Uterus (tissue), 4 donors: Measurements from ENCODE around the gene MRPS25. TPM values are rescaled to one million over a fixed set of nuclear protein-coding genes. Genes with fewer than 3 reads are reported as not detected.

ENCODE experiments used
- DNase-seq, 2 donors: peaks; one replicate each; pipeline ENCODE4 v3.0.0-alpha.2; 2019 to 2020
- H3K27ac ChIP-seq, 2 donors: fragments of 200-600 bp; sonication (generic); 1 replicate in 1 of 2; 2 replicates in 1 of 2; pipeline ENCODE4 v1.5.1; 2016 to 2018
- H3K27me3 ChIP-seq, 2 donors: fragments of 200-600 bp; sonication (generic); one replicate each; pipeline ENCODE4 v1.5.1; 2018 to 2019; ENCODE audit warnings: control low read depth in 1 of 2
- H3K36me3 ChIP-seq, 2 donors: fragments of 200-600 bp; sonication (generic); one replicate each; pipeline ENCODE4 v1.5.1; 2019; ENCODE audit warnings: control low read depth in 1 of 2
- H3K4me1 ChIP-seq, 2 donors: fragments of 200-600 bp; sonication (generic); one replicate each; pipeline ENCODE4 v1.5.1; 2018 to 2019; ENCODE audit warnings: control low read depth in 1 of 2
- H3K4me3 ChIP-seq, 2 donors: fragments of 200-600 bp; sonication (generic); 1 replicate in 1 of 2; 2 replicates in 1 of 2; pipeline ENCODE4 v1.5.1; 2018 to 2019; ENCODE audit warnings: mild to moderate bottlenecking in 1 of 2
- H3K9me3 ChIP-seq, 2 donors: fragments of 200-600 bp; sonication (generic); one replicate each; pipeline ENCODE4 v1.5.1; 2019; ENCODE audit warnings: control low read depth in 1 of 2
- POLR2A ChIP-seq, 2 donors: fragments of 450-650 bp; IDR thresholded peaks; one replicate each; pipeline ENCODE4 v1.6.1; 2016; ENCODE audit warnings: antibody characterized with exemption in 2 of 2, mild to moderate bottlenecking in 1 of 2, moderate library complexity in 1 of 2
- intact Hi-C: fragments of 100-400 bp; cut with DNase I; formaldehyde crosslinking; loops from one replicate; pipeline ENCODE4 v1.15.1; 2023; ENCODE audit warnings: low total_unique reads
- total RNA-seq, 4 donors: library from RNA; depleted of rRNA in 3 of 4; stranded (reverse); fragments of >200 nt in 3 of 4; gene quantifications; one replicate each; pipeline versions ENCODE4 v1.1.0 to v1.2.4, GENCODE V29; 2014 to 2023
- TF ChIP-seq, protein P1 (sequence below), 4 experiments: fragments of 200-600 bp in 2 of 4; fragments of 450-650 bp in 2 of 4; sonication (generic) in 2 of 4; IDR thresholded peaks; one replicate each; pipeline ENCODE4 v1.5.1; 2016 to 2019; ENCODE audit warnings: antibody characterized with exemption in 4 of 4, mild to moderate bottlenecking in 2 of 4, moderate library complexity in 1 of 4
- donor health status: DM: yes; HTN: yes; CAD: no.

Gene MRPS25
- total RNA-seq, 4 donors from 2014 or later, result 6.2 to 49.8 (median 18.6) TPM

DNA sequence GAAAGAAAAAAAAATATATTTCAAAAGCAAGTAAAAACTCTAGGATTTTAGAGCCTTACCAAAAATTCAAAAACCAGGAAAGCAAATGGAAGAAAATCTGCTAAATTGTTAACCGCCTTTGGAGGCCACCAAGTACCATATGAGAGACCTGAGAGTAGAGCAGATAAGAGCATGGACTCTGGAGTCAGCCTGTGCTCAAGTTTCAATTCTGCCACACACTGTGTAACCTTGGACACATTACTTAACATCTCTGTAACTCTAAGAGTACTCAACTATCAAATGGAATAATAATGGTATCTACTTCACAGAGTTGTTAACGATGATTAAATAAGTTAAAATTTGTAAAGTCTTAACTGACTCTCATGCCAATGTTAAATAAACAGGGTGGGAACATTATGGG, 21.1 kb upstream of the MRPS25 start:
- Histone ChIP-seq H3K27me3 (no peaks in the 10 kb centered on the region), H3K36me3 (no peaks in the 10 kb centered on the region), H3K4me3 (no peak overlapping the region), H3K4me1 (no peaks in the 10 kb centered on the region), H3K9me3 (no peaks in the 10 kb centered on the region), H3K27ac (no peak overlapping the region)
- intact Hi-C loops, result no loop called here
- DNase-seq, result no peak
- no peak for TF ChIP-seq POLR2A (IDR thresholded peaks at IDR 0.05)
- TF ChIP-seq, protein P1, sequence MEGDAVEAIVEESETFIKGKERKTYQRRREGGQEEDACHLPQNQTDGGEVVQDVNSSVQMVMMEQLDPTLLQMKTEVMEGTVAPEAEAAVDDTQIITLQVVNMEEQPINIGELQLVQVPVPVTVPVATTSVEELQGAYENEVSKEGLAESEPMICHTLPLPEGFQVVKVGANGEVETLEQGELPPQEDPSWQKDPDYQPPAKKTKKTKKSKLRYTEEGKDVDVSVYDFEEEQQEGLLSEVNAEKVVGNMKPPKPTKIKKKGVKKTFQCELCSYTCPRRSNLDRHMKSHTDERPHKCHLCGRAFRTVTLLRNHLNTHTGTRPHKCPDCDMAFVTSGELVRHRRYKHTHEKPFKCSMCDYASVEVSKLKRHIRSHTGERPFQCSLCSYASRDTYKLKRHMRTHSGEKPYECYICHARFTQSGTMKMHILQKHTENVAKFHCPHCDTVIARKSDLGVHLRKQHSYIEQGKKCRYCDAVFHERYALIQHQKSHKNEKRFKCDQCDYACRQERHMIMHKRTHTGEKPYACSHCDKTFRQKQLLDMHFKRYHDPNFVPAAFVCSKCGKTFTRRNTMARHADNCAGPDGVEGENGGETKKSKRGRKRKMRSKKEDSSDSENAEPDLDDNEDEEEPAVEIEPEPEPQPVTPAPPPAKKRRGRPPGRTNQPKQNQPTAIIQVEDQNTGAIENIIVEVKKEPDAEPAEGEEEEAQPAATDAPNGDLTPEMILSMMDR (IDR thresholded peaks at IDR 0.05), result no peak

DNA sequence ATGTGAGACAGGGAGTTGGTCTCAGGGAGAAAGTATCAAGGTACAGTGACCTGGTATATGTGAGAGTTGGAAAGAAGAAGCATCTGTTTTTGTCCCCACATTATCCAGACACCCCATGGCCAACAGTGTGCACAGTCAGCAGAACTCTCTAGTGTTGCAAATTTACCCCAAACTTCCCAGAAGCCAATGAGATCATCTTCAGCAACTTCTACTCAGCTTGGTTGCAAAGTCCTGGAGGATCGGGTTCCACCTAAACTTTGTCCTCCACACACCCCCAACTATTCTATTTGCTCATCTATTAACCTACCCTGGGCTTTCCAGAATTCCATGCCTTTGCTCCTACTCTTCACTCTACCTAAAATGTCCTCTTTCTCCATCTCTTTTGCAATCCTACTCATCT, 18.1 kb upstream of the MRPS25 start:
- no peaks in the 10 kb centered on the region for H3K27me3 ChIP-seq
- no peaks in the 10 kb centered on the region for H3K9me3 ChIP-seq
- no peaks in the 10 kb centered on the region for H3K4me1 ChIP-seq
- H3K27ac ChIP-seq, result no peak overlapping the region
- no peak overlapping the region for H3K4me3 ChIP-seq
- intact Hi-C loops, result no loop called here
- TF ChIP-seq, protein P1 (IDR thresholded peaks at IDR 0.05), result no peak
- TF ChIP-seq POLR2A (IDR thresholded peaks at IDR 0.05), result no peak
- no peak for DNase-seq
- H3K36me3 ChIP-seq, result no peaks in the 10 kb centered on the region

DNA sequence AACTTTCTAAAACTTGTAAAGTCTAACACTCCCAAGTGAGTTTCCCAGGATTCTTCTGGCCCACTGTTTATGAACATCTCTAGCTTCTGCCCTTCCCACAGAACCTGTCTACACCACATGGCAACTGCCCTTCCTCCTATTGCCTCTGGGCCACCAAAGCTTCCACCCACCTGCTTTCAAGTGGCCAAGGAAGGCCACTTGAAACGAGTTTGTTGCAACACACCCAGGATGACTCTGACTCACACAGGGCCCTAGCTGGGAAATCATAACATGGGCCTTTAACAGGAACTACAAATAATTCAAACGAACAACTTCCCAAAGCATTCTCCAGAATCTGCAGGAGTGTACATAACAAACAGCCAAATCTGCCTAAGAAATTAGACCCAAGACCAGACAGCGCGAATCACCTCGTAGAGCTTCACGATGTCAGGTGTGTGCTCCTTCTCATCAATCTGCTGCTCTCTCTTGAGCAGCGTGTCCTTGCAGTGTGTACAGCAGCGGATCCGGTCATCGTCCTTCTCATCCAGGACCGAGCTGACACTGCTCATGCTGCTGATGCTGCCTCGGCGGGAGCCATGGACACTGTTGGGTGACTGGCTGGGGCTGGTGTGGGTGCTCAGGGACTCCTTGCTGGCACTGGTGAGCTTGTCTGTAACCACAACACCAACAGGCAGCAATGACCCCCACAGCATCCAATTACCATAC, 17.0 kb upstream of the MRPS25 start:
- Histone ChIP-seq H3K4me3 (no peak overlapping the region), H3K27me3 (no peaks in the 10 kb centered on the region), H3K36me3 (no peaks in the 10 kb centered on the region), H3K27ac (no peak overlapping the region), H3K9me3 (no peaks in the 10 kb centered on the region), H3K4me1 (no peaks in the 10 kb centered on the region)
- TF ChIP-seq POLR2A (IDR thresholded peaks at IDR 0.05), result no peak
- TF ChIP-seq, protein P1 (IDR thresholded peaks at IDR 0.05), result no peak
- intact Hi-C loops, result no loop called here
- DNase-seq, result no peak

- Histone ChIP-seq H3K4me3 (no peak overlapping the region), H3K4me1 (no peaks in the 10 kb centered on the region), H3K27ac (no peak overlapping the region), H3K36me3 (no peaks in the 10 kb centered on the region), H3K27me3 (no peaks in the 10 kb centered on the region), H3K9me3 (no peaks in the 10 kb centered on the region)
- DNase-seq, result no peak
- intact Hi-C loops, result no loop called here
- TF ChIP-seq, protein P1 (IDR thresholded peaks at IDR 0.05), result no peak
- no peak for TF ChIP-seq POLR2A (IDR thresholded peaks at IDR 0.05)
Measured at GRCh38 chr3:15079091-15079490, 14.0 kb upstream of the MRPS25 start.

- no peak for TF ChIP-seq POLR2A (IDR thresholded peaks at IDR 0.05)
- TF ChIP-seq, protein P1 (IDR thresholded peaks at IDR 0.05), result no peak
- intact Hi-C loops, result no loop called here
- no peak overlapping the region for H3K27ac ChIP-seq
Measured at GRCh38 chr3:15074500-15074899, 9.4 kb upstream of the MRPS25 start.

More at GRCh38 chr3:15074500-15074899, 9.4 kb upstream of the MRPS25 start:
- H3K4me3 ChIP-seq, result no peak overlapping the region
- H3K9me3 ChIP-seq, result no peaks in the 10 kb centered on the region
- H3K36me3 ChIP-seq, result no peaks in the 10 kb centered on the region
- H3K4me1 ChIP-seq, result no peaks in the 10 kb centered on the region
- no peaks in the 10 kb centered on the region for H3K27me3 ChIP-seq
- DNase-seq, result no peak
